H9 (cell line): ENCODE results near the gene C13orf46. TPM values are rescaled to one million over a fixed set of nuclear protein-coding genes. Genes with fewer than 3 reads are reported as not detected.

Source experiments
- DNase-seq: peaks from one replicate; pipeline ENCODE4 v3.0.0-alpha.2; 2017
- H2AFZ ChIP-seq: one replicate; pipeline ENCODE4 v1.6.1; 2013; ENCODE audit warnings: mild to moderate bottlenecking, low read length, control low read depth, moderate library complexity
- H2AK5ac ChIP-seq: 2 replicates; pipeline ENCODE4 v1.6.1; 2013; ENCODE audit warnings: low read length, control low read depth, mixed read lengths; ENCODE audit not compliant: insufficient read length
- H2BK120ac ChIP-seq: one replicate; pipeline ENCODE4 v1.6.1; 2013; ENCODE audit warnings: low read depth, mild to moderate bottlenecking, low read length, control low read depth, inconsistent platforms; ENCODE audit not compliant: poor library complexity, severe bottlenecking
- H2BK12ac ChIP-seq: 2 replicates; pipeline ENCODE4 v1.6.1; 2013; ENCODE audit warnings: low read length, control low read depth, mixed read lengths, low read depth; ENCODE audit not compliant: insufficient read length
- H2BK15ac ChIP-seq: 2 replicates; pipeline ENCODE4 v1.6.1; 2013; ENCODE audit warnings: low read depth, low read length, control low read depth
- H2BK20ac ChIP-seq: one replicate; pipeline ENCODE4 v1.6.1; 2013; ENCODE audit warnings: low read depth, mild to moderate bottlenecking, low read length, control low read depth, inconsistent platforms; ENCODE audit not compliant: poor library complexity, severe bottlenecking
- H2BK5ac ChIP-seq: 2 replicates; pipeline ENCODE4 v1.6.1; 2013; ENCODE audit warnings: low read length, control low read depth, mixed read lengths; ENCODE audit not compliant: insufficient read length
- H3K14ac ChIP-seq: 2 replicates; pipeline ENCODE4 v1.6.1; 2013; ENCODE audit warnings: low read length, control low read depth; ENCODE audit not compliant: insufficient read depth
- H3K18ac ChIP-seq: 2 replicates; pipeline ENCODE4 v1.6.1; 2013; ENCODE audit warnings: low read depth, mild to moderate bottlenecking, mixed read lengths, low read length, control low read depth; ENCODE audit not compliant: insufficient read length
- H3K23ac ChIP-seq: 2 replicates; pipeline ENCODE4 v1.6.1; 2013; ENCODE audit warnings: low read length, control low read depth, mixed read lengths, low read depth; ENCODE audit not compliant: insufficient read length
- H3K23me2 ChIP-seq: 2 replicates; pipeline ENCODE4 v1.6.1; 2013; ENCODE audit warnings: low read depth, mild to moderate bottlenecking, mixed read lengths, low read length, control low read depth; ENCODE audit not compliant: insufficient read length, poor library complexity, severe bottlenecking
- H3K27ac ChIP-seq: 2 replicates; pipeline ENCODE4 v1.5.1; 2013; ENCODE audit warnings: low read length, control low read depth, mixed read lengths, low read depth; ENCODE audit not compliant: insufficient read length
- H3K27me3 ChIP-seq: 2 replicates; pipeline ENCODE4 v1.6.1; 2013; ENCODE audit warnings: low read length, control low read depth, inconsistent platforms; ENCODE audit not compliant: insufficient read depth
- H3K4ac ChIP-seq: 2 replicates; pipeline ENCODE4 v1.6.1; 2013; ENCODE audit warnings: low read depth, mild to moderate bottlenecking, control low read depth, inconsistent platforms, low read length, moderate library complexity
- H3K4me1 ChIP-seq: 2 replicates; pipeline ENCODE4 v1.6.1; 2013; ENCODE audit warnings: low read length, control low read depth, inconsistent platforms; ENCODE audit not compliant: insufficient read depth
- H3K4me2 ChIP-seq: 2 replicates; pipeline ENCODE4 v1.6.1; 2013; ENCODE audit warnings: low read length, control low read depth, mixed read lengths; ENCODE audit not compliant: insufficient read length, insufficient read depth
- H3K56ac ChIP-seq: 2 replicates; pipeline ENCODE4 v1.6.1; 2013; ENCODE audit warnings: low read depth, mild to moderate bottlenecking, mixed read lengths, low read length, control low read depth; ENCODE audit not compliant: insufficient read length
- H3K79me1 ChIP-seq: 2 replicates; pipeline ENCODE4 v1.6.1; 2013; ENCODE audit warnings: low read depth, mild to moderate bottlenecking, moderate library complexity, low read length, control low read depth, inconsistent platforms; ENCODE audit not compliant: insufficient read depth, poor library complexity, severe bottlenecking
- H3K79me2 ChIP-seq: 2 replicates; pipeline ENCODE4 v1.6.1; 2013; ENCODE audit warnings: low read length, control low read depth, inconsistent platforms; ENCODE audit not compliant: insufficient read depth
- H3K9ac ChIP-seq: 2 replicates; pipeline ENCODE4 v1.6.1; 2013; ENCODE audit warnings: low read length, control low read depth, mixed read lengths; ENCODE audit not compliant: insufficient read length; ENCODE audit errors: extremely low read depth
- H3K9me3 ChIP-seq: one replicate; pipeline ENCODE4 v1.6.1; 2013; ENCODE audit warnings: low read depth, low read length, inconsistent platforms; ENCODE audit not compliant: control insufficient read depth
- H3T11ph ChIP-seq: one replicate; pipeline ENCODE4 v1.6.1; 2013; ENCODE audit warnings: mild to moderate bottlenecking, low read length, control low read depth, inconsistent platforms
- H4K20me1 ChIP-seq: one replicate; pipeline ENCODE4 v1.6.1; 2013; ENCODE audit not compliant: control insufficient read depth, insufficient read length, insufficient read depth
- H4K5ac ChIP-seq: 2 replicates; pipeline ENCODE4 v1.6.1; 2013; ENCODE audit warnings: low read depth, mild to moderate bottlenecking, mixed read lengths, low read length, control low read depth; ENCODE audit not compliant: insufficient read length
- H4K8ac ChIP-seq: replicated peaks from 2 replicates; pipeline ENCODE4 v1.6.1; 2013; ENCODE audit warnings: low read length, control low read depth, mixed read lengths, low read depth; ENCODE audit not compliant: insufficient read length
- H4K91ac ChIP-seq: 2 replicates; pipeline ENCODE4 v1.6.1; 2013; ENCODE audit warnings: low read depth, mild to moderate bottlenecking, moderate library complexity, mixed read lengths, low read length, control low read depth; ENCODE audit not compliant: insufficient read length
- H3K27ac Mint-ChIP-seq, 3 experiments: 2 replicates in 2 of 3; 3 replicates in 1 of 3; pipeline ENCODE4 v1.8.0; 2020 to 2021; ENCODE audit warnings: mixed read lengths in 3 of 3, mild to moderate bottlenecking in 1 of 3, moderate library complexity in 1 of 3
- H3K27me3 Mint-ChIP-seq: 2 replicates; pipeline ENCODE4 v1.8.0; 2021; ENCODE audit warnings: low read depth, mild to moderate bottlenecking, moderate library complexity, mixed read lengths
- H3K36me3 Mint-ChIP-seq, 3 experiments: 2 replicates in 2 of 3; 3 replicates in 1 of 3; pipeline ENCODE4 v1.8.0; 2020 to 2021; ENCODE audit warnings: low read depth in 3 of 3, mixed read lengths in 3 of 3; ENCODE audit not compliant: insufficient read depth in 1 of 3
- H3K4me1 Mint-ChIP-seq, 2 experiments: 2 replicates each; pipeline ENCODE4 v1.8.0; 2020; ENCODE audit warnings: mixed read lengths in 2 of 2
- H3K4me3 Mint-ChIP-seq, 2 experiments: 2 replicates in 1 of 2; 3 replicates in 1 of 2; pipeline ENCODE4 v1.8.0; 2020 to 2021; ENCODE audit warnings: mild to moderate bottlenecking in 2 of 2, mixed read lengths in 2 of 2, moderate library complexity in 1 of 2
- H3K9me3 Mint-ChIP-seq, 2 experiments: 2 replicates in 1 of 2; 3 replicates in 1 of 2; pipeline ENCODE4 v1.8.0; 2020; ENCODE audit warnings: mild to moderate bottlenecking in 2 of 2, mixed read lengths in 2 of 2, moderate library complexity in 1 of 2
- CTCF ChIP-seq: fragments of 200-600 bp; sonication (generic); conservative IDR thresholded peaks from 3 replicates; pipeline ENCODE4 v1.8.0; 2021; ENCODE audit warnings: antibody characterized with exemption, mild to moderate bottlenecking
- WGBS: extraction: QIAGEN DNeasy Blood & Tissue Kit; methylation state at CpG from one replicate; pipeline ENCODE4 v1.1.7; 2013; ENCODE audit warnings: missing lambda C conversion rate, low lambda C conversion rate, mixed read lengths; ENCODE audit not compliant: insufficient read length; ENCODE audit errors: extremely low coverage; 5-methylcytosine and 5-hydroxymethylcytosine counted together
- total RNA-seq: library from RNA; stranded (reverse); gene quantifications from 2 replicates; pipeline ENCODE4 v1.2.1, GENCODE V29; 2021

Gene C13orf46
- total RNA-seq, 1 experiment from 2014 or later = 0.55 TPM

GRCh38 chr13:114016321-114017027 is 42.6 kb upstream of the C13orf46 start:
- peaks cover 0 to 17% of the 10 kb centered on the region in 2 experiments; a peak in 2 of 4 replicates for H3K4me1 Mint-ChIP-seq
- DNase-seq = no peak

More at GRCh38 chr13:114016321-114017027, 42.6 kb upstream of the C13orf46 start:
- H3K18ac ChIP-seq = no peak overlapping the region
- Mint-ChIP-seq H3K27me3 (no peaks in the 10 kb centered on the region), H3K9me3 (no peaks in the 10 kb centered on the region), H3K36me3 (peaks cover 0 to 11% (median 5%) of the 10 kb centered on the region in 3 experiments; a peak in 5 of 7 replicates), H3K4me3 (0 out of 5 replicates have a peak overlapping the region, but pooled peaks of 1 of the 2 experiments have one; percentile 17), H3K27ac (peak overlapping the region in 2 of 3 experiments; percentile 29 to 53; a peak in 4 of 7 replicates)
- H3K27me3 ChIP-seq = no peaks in the 10 kb centered on the region
- no peaks in the 10 kb centered on the region for H3K79me2 ChIP-seq
- no peak overlapping the region for H4K5ac ChIP-seq
- no peaks in the 10 kb centered on the region for H3K4me1 ChIP-seq
- no peaks in the 10 kb centered on the region for H3K79me1 ChIP-seq
- no peak overlapping the region for H4K8ac ChIP-seq
- H2BK20ac ChIP-seq = no peak overlapping the region
- no peak overlapping the region for H3K27ac ChIP-seq
- no peaks in the 10 kb centered on the region for H4K20me1 ChIP-seq
- no peak overlapping the region for H2BK12ac ChIP-seq
- H3K4ac ChIP-seq = no peak overlapping the region
- H2BK15ac ChIP-seq = no peak overlapping the region
- no peak overlapping the region; the same call in 1 of the 2 replicates for H3K14ac ChIP-seq
- no peak overlapping the region for H2AFZ ChIP-seq
- no peak overlapping the region for H2BK120ac ChIP-seq
- no peaks in the 10 kb centered on the region for H3K9me3 ChIP-seq
- no peak overlapping the region for H3K4me2 ChIP-seq
- no peak overlapping the region for H3K9ac ChIP-seq
- H3K56ac ChIP-seq = no peak overlapping the region
- no peak overlapping the region for H2BK5ac ChIP-seq
- no peak for TF ChIP-seq CTCF
- H2AK5ac ChIP-seq = no peak overlapping the region
- no peaks in the 10 kb centered on the region for H3K23me2 ChIP-seq
- no peak overlapping the region for H3K23ac ChIP-seq
- H3T11ph ChIP-seq = no peak overlapping the region
- WGBS = no CpG with 5 or more reads among the region's 30 CpGs
- H4K91ac ChIP-seq = no peak overlapping the region
